HepG2 (cell line): ENCODE results near the gene RASL10A. TPM values are rescaled to one million over a fixed set of nuclear protein-coding genes. Genes with fewer than 3 reads are reported as not detected.
A peak's percentile ranks its signal among the peaks of the same experiment; 100 is the strongest.

Source experiments
- KAT8 ChIP-seq: IDR thresholded peaks from 2 replicates; pipeline ENCODE4 v1.6.1; 2016; ENCODE audit warnings: missing genetic modification reagents, missing compliant biosample characterization
- PAF1 ChIP-seq: IDR thresholded peaks from 2 replicates; pipeline ENCODE4 v1.6.1; 2016; ENCODE audit warnings: missing genetic modification reagents, missing compliant biosample characterization
- POLR2A ChIP-seq, 2 experiments: IDR thresholded peaks; 2 replicates each; pipeline ENCODE4 v1.6.1; 2011; ENCODE audit warnings: low read depth in 2 of 2, low read length in 2 of 2, mild to moderate bottlenecking in 1 of 2, moderate library complexity in 1 of 2; ENCODE audit not compliant: insufficient read depth in 1 of 2
- POLR2G ChIP-seq: fragments of 200-400 bp; formaldehyde crosslinking; IDR thresholded peaks from 2 replicates; pipeline ENCODE4 v1.6.1; 2018; ENCODE audit warnings: mild to moderate bottlenecking, low read depth, low read length, moderate library complexity
- SYNCRIP ChIP-seq: fragments of 200-400 bp; formaldehyde crosslinking; IDR thresholded peaks from 2 replicates; pipeline ENCODE4 v1.6.1; 2018; ENCODE audit warnings: mild to moderate bottlenecking, low read depth, low read length; ENCODE audit not compliant: insufficient read depth
- ZBTB7A ChIP-seq: sonication (generic); formaldehyde crosslinking; IDR thresholded peaks from 2 replicates; pipeline ENCODE4 v1.8.0; 2022; ENCODE audit warnings: mild to moderate bottlenecking, missing genetic modification reagents
- ZFAT ChIP-seq: sonication (generic); formaldehyde crosslinking; conservative IDR thresholded peaks from 2 replicates; pipeline ENCODE4 v1.8.1; 2023; ENCODE audit warnings: missing genetic modification reagents, inconsistent platforms
- ZFYVE20 ChIP-seq: sonication (generic); formaldehyde crosslinking; IDR thresholded peaks from 2 replicates; pipeline ENCODE4 v1.8.0; 2023; ENCODE audit warnings: low read depth, mild to moderate bottlenecking, moderate library complexity, missing genetic modification reagents, borderline replicate concordance
- ZNF30 ChIP-seq: sonication (generic); formaldehyde crosslinking; IDR thresholded peaks from 2 replicates; pipeline ENCODE4 v1.5.0; 2020; ENCODE audit warnings: mild to moderate bottlenecking, missing genetic modification reagents
- ZNF317 ChIP-seq: sonication (generic); formaldehyde crosslinking; IDR thresholded peaks from 2 replicates; pipeline ENCODE4 v1.5.0; 2020; ENCODE audit warnings: mild to moderate bottlenecking, missing genetic modification reagents
- ZNF614 ChIP-seq: IDR thresholded peaks from 2 replicates; pipeline ENCODE4 v1.6.1; 2018; ENCODE audit warnings: missing biosample characterization, missing genetic modification reagents, inconsistent platforms, borderline replicate concordance
- polyA plus RNA-seq, 8 experiments: library from polyadenylated mRNA; depleted of rRNA in 3 of 8; stranded (reverse) in 7 of 8; unstranded in 1 of 8; fragments of >200 nt; fragmentation: Illumina TruSeq in 4 of 8; extraction: Trizol in 4 of 8; gene quantifications; 2 replicates each; pipeline versions ENCODE4 v1.2.1 to v1.2.3, GENCODE V29; 2011 to 2016; ENCODE audit warnings: low read depth in 4 of 8, missing spikeins in 1 of 8, mixed read lengths in 1 of 8; ENCODE audit not compliant: insufficient read depth in 1 of 8
- total RNA-seq, 5 experiments: library from RNA; depleted of rRNA; stranded (reverse); fragments of >200 nt; fragmentation: Illumina TruSeq; extraction: Trizol; gene quantifications; 2 replicates each; pipeline ENCODE4 v1.2.3, GENCODE V29; 2016; ENCODE audit warnings: low read depth in 1 of 5
- TF ChIP-seq, protein P1 (sequence below): sonication (generic); formaldehyde crosslinking; IDR thresholded peaks from 2 replicates; pipeline ENCODE4 v1.4.0; 2020; ENCODE audit warnings: mild to moderate bottlenecking, low read depth, missing genetic modification reagents
- TF ChIP-seq, protein P2 (sequence below): sonication (generic); formaldehyde crosslinking; IDR thresholded peaks from 2 replicates; pipeline ENCODE4 v1.4.0; 2020; ENCODE audit warnings: mild to moderate bottlenecking, missing genetic modification reagents
- TF ChIP-seq, protein P3 (sequence below): IDR thresholded peaks from 2 replicates; pipeline ENCODE4 v1.6.1; 2016
- TF ChIP-seq, protein P4 (sequence below): sonication (generic); formaldehyde crosslinking; IDR thresholded peaks from 2 replicates; pipeline ENCODE4 v1.5.0; 2020; ENCODE audit warnings: missing genetic modification reagents
- TF ChIP-seq, protein P5 (sequence below): sonication (generic); formaldehyde crosslinking; IDR thresholded peaks from 2 replicates; pipeline ENCODE4 v1.8.1; 2023; ENCODE audit warnings: mild to moderate bottlenecking, missing genetic modification reagents, borderline replicate concordance
- TF ChIP-seq, protein P6 (sequence below): IDR thresholded peaks from 2 replicates; pipeline ENCODE4 v1.6.1; 2012; ENCODE audit warnings: inconsistent platforms

The RASL10A gene
- total and polyA plus RNA-seq, 2 of the 13 experiments (the other 11 are each of a cell fraction or from before 2014, with no cell fraction given) = 0.05 to 0.22 TPM

DNA sequence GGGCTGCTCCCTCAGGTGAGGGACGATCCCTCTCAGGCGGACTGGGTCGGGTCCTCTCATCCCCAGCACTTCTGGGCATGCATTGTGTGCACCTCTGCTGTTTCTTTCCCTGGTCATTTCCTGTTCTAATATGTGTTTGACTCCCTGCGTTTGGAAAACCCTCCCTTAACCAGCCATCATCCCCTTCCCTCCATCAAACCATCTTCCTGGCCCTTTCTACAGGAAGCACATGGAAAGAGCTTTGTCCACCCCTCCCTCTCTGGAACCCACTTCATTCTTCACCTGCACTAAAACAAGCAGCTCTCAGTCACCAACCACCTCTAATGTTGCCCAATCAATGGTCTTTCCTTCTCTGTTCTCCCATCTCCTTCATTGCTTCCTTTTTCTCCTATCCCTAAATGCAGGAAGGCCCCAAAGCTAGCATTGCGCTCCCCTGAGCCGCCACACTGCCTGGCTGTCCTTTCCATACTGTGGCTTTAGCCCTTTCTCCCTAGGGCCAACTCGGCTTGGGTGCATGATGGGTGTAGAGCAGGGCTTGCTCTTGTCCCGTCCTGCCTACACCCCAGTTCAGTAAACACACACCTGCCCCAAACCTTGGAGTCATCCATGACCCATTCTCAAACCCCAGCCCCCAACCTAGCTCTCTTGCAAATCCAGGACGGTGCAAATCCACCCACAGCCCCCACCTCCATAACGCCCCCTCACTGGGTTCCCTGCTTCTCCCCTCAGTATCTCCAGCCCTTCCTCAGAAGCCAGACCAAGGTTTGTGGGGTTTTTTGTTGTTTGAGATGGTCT, 14.5 kb downstream of the RASL10A start (continued):
- TF ChIP-seq ZNF614 (CRISPR knock-in tag) = no peak
- TF ChIP-seq, protein P1, sequence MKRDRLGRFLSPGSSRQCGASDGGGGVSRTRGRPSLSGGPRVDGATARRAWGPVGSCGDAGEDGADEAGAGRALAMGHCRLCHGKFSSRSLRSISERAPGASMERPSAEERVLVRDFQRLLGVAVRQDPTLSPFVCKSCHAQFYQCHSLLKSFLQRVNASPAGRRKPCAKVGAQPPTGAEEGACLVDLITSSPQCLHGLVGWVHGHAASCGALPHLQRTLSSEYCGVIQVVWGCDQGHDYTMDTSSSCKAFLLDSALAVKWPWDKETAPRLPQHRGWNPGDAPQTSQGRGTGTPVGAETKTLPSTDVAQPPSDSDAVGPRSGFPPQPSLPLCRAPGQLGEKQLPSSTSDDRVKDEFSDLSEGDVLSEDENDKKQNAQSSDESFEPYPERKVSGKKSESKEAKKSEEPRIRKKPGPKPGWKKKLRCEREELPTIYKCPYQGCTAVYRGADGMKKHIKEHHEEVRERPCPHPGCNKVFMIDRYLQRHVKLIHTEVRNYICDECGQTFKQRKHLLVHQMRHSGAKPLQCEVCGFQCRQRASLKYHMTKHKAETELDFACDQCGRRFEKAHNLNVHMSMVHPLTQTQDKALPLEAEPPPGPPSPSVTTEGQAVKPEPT (CRISPR knock-in tag) = no peak
- TF ChIP-seq, protein P2, sequence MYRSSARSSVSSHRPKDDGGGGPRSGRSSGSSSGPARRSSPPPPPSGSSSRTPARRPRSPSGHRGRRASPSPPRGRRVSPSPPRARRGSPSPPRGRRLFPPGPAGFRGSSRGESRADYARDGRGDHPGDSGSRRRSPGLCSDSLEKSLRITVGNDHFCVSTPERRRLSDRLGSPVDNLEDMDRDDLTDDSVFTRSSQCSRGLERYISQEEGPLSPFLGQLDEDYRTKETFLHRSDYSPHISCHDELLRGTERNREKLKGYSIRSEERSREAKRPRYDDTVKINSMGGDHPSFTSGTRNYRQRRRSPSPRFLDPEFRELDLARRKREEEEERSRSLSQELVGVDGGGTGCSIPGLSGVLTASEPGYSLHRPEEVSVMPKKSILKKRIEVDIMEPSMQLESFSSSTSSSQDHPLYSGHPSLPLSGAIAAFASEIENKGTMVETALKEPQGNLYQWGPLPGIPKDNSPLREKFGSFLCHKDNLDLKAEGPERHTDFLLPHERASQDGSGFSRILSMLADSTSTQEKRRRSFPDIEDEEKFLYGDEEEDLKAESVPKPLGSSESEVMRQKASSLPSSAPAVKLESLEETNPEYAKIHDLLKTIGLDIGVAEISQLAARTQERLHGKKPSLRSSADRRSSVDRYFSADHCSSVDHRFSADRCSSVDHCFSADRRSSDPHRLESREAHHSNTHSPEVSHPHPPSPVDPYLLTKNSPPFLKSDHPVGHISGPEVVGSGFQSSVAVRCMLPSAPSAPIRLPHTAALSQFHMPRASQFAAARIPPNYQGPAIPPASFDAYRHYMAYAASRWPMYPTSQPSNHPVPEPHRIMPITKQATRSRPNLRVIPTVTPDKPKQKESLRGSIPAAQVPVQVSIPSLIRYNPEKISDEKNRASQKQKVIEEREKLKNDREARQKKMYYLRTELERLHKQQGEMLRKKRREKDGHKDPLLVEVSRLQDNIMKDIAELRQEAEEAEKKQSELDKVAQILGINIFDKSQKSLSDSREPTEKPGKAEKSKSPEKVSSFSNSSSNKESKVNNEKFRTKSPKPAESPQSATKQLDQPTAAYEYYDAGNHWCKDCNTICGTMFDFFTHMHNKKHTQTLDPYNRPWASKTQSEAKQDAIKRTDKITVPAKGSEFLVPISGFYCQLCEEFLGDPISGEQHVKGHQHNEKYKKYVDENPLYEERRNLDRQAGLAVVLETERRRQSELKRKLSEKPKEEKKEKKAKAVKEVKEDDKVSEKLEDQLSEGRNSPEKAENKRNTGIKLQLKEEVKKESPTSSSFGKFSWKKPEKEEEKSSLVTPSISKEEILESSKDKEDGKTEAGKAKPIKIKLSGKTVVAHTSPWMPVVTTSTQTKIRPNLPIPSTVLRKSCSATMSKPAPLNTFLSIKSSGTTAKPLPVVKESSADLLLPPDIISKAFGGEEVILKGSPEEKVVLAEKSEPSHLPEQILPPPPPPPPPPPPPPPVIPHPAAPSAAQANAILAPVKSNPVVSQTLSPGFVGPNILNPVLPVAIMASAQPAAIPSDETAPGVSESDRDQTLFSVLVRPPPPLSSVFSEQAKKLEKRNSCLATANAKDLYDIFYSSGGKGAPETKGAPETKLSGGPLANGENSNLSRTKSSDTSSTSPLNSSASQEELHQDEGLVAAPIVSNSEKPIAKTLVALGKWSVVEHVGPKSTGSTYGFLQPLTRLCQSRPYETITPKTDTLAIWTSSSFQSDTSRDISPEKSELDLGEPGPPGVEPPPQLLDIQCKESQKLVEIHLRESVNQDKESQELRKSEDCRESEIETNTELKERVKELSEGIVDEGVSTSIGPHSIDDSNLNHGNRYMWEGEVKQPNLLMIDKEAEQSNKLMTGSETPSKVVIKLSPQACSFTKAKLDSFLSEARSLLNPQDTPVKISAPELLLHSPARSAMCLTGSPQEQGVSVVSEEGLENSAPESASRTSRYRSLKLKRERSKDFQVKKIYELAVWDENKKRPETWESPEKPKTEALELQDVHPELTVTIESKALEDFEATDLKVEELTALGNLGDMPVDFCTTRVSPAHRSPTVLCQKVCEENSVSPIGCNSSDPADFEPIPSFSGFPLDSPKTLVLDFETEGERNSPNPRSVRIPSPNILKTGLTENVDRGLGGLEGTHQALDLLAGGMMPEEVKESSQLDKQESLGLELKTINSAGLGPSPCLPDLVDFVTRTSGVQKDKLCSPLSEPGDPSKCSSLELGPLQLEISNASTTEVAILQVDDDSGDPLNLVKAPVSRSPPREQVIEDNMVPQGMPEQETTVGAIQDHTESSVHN (CRISPR knock-in tag) = 0 out of 2 replicates have a peak, but pooled peaks have one; percentile 60
- TF ChIP-seq SYNCRIP = no peak
- no peak for TF ChIP-seq ZBTB7A (CRISPR knock-in tag)
- TF ChIP-seq, protein P3, sequence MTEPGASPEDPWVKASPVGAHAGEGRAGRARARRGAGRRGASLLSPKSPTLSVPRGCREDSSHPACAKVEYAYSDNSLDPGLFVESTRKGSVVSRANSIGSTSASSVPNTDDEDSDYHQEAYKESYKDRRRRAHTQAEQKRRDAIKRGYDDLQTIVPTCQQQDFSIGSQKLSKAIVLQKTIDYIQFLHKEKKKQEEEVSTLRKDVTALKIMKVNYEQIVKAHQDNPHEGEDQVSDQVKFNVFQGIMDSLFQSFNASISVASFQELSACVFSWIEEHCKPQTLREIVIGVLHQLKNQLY = no peak
- no peak for TF ChIP-seq KAT8 (CRISPR knock-in tag)
- TF ChIP-seq, protein P4, sequence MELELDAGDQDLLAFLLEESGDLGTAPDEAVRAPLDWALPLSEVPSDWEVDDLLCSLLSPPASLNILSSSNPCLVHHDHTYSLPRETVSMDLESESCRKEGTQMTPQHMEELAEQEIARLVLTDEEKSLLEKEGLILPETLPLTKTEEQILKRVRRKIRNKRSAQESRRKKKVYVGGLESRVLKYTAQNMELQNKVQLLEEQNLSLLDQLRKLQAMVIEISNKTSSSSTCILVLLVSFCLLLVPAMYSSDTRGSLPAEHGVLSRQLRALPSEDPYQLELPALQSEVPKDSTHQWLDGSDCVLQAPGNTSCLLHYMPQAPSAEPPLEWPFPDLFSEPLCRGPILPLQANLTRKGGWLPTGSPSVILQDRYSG (CRISPR knock-in tag) = no peak
- no peak for TF ChIP-seq ZNF317
- peak in 1 of 2 experiments; percentile 54; a peak in 2 of 4 replicates for TF ChIP-seq POLR2A (IDR thresholded peaks at IDR 0.05; ENCODE audit: insufficient read depth in 1 of 2, low read depth in 2 of 2, low read length in 2 of 2)
- no peak for TF ChIP-seq ZNF30 (CRISPR knock-in tag)
- TF ChIP-seq ZFAT (CRISPR knock-in tag) = no peak
- TF ChIP-seq, protein P5, sequence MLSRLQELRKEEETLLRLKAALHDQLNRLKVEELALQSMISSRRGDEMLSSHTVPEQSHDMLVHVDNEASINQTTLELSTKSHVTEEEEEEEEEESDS = no peak
- peak; percentile 87; the same call in 1 of the 2 replicates for TF ChIP-seq PAF1 (CRISPR knock-in tag)
- TF ChIP-seq ZFYVE20 = no peak
- TF ChIP-seq POLR2G = peak; percentile 64
- TF ChIP-seq, protein P6, sequence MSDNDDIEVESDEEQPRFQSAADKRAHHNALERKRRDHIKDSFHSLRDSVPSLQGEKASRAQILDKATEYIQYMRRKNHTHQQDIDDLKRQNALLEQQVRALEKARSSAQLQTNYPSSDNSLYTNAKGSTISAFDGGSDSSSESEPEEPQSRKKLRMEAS = no peak
